Measurements from ENCODE around the gene ZNF565.
"Not testable (repeated sequence)": the region's sequence is repeated elsewhere in the genome, so short reads cannot be mapped to it uniquely, and the experiment has no call there.

ZNF565 gene

GRCh38 chr19:36210497-36210896, 4.0 kb downstream of the ZNF565 start:
- DNase-seq = no peak

- DNase-seq = no peak
Observed at GRCh38 chr19:36209372-36209771, 5.1 kb downstream of the ZNF565 start.

DNA sequence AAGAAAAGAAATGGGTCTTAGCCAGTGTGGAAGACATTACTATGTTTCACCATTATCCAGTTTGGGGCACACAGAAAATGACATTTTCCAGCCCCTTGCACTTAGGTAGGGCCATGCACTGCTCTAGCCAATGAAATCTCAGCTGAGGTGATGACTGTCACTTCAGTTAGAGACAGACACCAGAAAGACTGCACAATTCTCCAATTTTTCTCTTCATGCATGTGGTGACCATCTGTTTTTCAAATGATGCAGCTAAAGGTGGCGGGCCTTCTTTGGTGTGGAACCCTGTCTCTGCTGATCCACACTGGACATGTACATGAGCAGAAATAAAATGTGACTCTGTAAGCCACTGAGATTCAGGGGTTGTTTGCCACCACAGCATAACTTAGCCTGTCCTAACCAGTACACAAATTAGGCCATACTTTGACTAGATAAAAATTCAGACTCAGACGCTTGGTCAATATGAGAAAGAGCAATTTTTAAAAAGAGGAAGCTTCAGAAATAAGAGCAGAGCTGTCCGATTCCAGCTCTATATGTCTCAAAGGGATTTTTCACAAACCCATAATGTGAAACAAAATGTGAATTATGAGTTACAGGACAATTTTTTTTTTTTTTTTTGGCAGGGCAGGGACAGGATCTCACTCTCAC, 6.7 kb downstream of the ZNF565 start:
- DNase-seq = no peak

DNA sequence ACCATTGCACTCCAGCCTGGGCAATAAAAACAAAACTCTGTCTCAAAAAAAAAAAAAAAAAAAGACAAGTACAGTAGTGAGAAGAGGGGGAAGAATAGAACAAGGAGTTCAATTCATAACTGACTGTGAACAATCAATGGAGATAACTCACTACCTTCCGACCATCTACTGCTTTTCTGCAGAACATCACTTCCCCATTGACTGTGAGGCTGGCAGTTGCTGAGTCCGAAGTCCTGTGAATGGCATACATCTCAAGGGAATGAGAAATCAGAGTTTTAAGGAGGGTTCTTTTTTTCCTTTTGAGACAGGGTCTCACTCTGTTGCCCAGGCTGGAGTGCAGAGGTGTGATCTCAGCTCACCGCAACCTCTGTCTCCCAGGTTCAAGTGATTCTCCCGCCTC, 11.2 kb downstream of the ZNF565 start:
- no peak for DNase-seq

GRCh38 chr19:36201684-36202083, 12.8 kb downstream of the ZNF565 start:
- DNase-seq = no peak

- no peak for DNase-seq
Observed at GRCh38 chr19:36198119-36198518, 16.3 kb downstream of the ZNF565 start.

GRCh38 chr19:36196249-36196648, 18.2 kb downstream of the ZNF565 start:
- no peak for DNase-seq

GRCh38 chr19:36186722-36187121, 27.7 kb downstream of the ZNF565 start:
- DNase-seq = not testable (repeated sequence)

GRCh38 chr19:36183245-36183628, 31.2 kb downstream of the ZNF565 start:
- no peak for DNase-seq

- DNase-seq = no peak
Observed at GRCh38 chr19:36182612-36183244, 31.7 kb downstream of the ZNF565 start.

- not testable (repeated sequence) for DNase-seq
Observed at GRCh38 chr19:36179077-36179476, 35.4 kb downstream of the ZNF565 start.

DNA sequence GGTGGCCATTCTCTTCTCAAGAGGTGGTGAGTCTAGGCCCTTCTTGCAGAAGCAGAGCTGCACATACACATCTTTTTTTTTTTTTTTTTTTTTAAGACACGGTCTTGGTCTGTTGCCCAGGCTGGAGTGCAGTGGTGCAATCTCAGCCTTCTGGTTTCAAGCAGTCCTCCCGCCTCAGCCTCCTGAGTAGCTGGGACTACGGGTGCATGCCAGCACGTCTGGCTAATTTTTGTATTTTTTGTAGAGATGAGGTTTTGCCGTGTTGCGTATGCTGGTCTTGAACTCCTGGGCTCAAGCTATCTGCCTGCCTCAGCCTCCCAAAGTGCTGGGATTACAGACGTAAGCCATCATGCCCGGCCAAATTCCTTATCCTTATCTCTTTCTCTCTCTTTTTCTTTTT, 40.6 kb downstream of the ZNF565 start:
- DNase-seq = not testable (repeated sequence)

GRCh38 chr19:36172852-36173251, 41.6 kb downstream of the ZNF565 start:
- DNase-seq = no peak

GRCh38 chr19:36169084-36169760, 45.2 kb downstream of the ZNF565 start:
- peak; percentile 28 to 33 for DNase-seq

DNA sequence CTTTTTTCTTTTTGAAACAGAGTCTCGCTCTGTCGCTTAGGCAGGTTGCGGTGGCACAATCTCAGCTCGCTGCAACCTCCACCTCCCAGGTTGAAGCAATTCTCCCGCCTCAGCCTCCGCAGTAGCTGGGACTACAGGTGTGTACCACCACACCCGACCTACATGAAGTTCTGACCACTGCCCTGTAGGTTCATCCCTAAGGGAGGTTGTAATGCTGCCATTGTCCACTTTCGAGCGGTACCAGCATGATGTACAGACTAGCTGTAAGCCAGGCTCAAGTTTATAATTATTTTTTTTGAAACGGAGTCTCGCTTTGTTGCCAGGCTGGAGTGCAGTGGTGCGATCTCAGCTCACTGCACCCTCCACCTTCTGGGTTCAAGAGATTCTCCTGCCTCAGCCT, 50.7 kb downstream of the ZNF565 start:
- DNase-seq = no peak

- DNase-seq = no peak
Observed at GRCh38 chr19:36160821-36161596, 53.5 kb downstream of the ZNF565 start.

GRCh38 chr19:36153126-36153525, 61.3 kb downstream of the ZNF565 start:
- no peak for DNase-seq

GRCh38 chr19:36152352-36153091, 61.9 kb downstream of the ZNF565 start, which contains the start of gene COX7A1:
Gene COX7A1, minus strand, starts transcription at chr19:36152447. Its CDS starts 40 bp downstream, at chr19:36152407.
- no peak for DNase-seq

- no peak for DNase-seq
Observed at GRCh38 chr19:36152019-36152351, 62.5 kb downstream of the ZNF565 start.

GRCh38 chr19:36151144-36152018, 63.1 kb downstream of the ZNF565 start:
- DNase-seq = no peak

- no peak for DNase-seq
Observed at GRCh38 chr19:36150586-36150985, 63.9 kb downstream of the ZNF565 start.

Data from SHP77 (cell line).